ENCODE data around the gene PCNT. TPM values are rescaled to one million over a fixed set of nuclear protein-coding genes. Genes with fewer than 3 reads are reported as not detected.

Gene PCNT
- total and polyA plus RNA-seq, 2 of the 8 experiments (the other 6 are each of a cell fraction or from before 2014, with no cell fraction given), result 9.9 to 45.1 TPM

Other genes starting within 250 kb of the PCNT start
- gene COL6A2, start 226.0 kb upstream of the PCNT start, total RNA-seq (2021; fragmentation: NEBNext Ultra II Directional; extraction: Animal tissue kit (Norgen Biotek cat#: 25700)), result 60.6 and 62.7 TPM in 2 replicates
- gene COL6A2, start 226.0 kb upstream of the PCNT start, polyA plus RNA-seq (2011; rRNA removed), result 60.1 and 79.2 TPM in 2 replicates
- 3.3 and 6.0 TPM in 2 replicates for gene FTCD, start 168.6 kb upstream of the PCNT start, total RNA-seq (2021; fragmentation: NEBNext Ultra II Directional; extraction: Animal tissue kit (Norgen Biotek cat#: 25700))
- gene FTCD, start 168.6 kb upstream of the PCNT start, polyA plus RNA-seq (2011; rRNA removed), result 4.9 and 7.3 TPM in 2 replicates
- 49.4 and 50.0 TPM in 2 replicates for gene SPATC1L, start 139.7 kb upstream of the PCNT start, total RNA-seq (2021; fragmentation: NEBNext Ultra II Directional; extraction: Animal tissue kit (Norgen Biotek cat#: 25700))
- gene SPATC1L, start 139.7 kb upstream of the PCNT start, polyA plus RNA-seq (2011; rRNA removed), result 24.9 and 44.8 TPM in 2 replicates
- 96.1 and 102 TPM in 2 replicates for gene LSS, start 95.4 kb upstream of the PCNT start, total RNA-seq (2021; fragmentation: NEBNext Ultra II Directional; extraction: Animal tissue kit (Norgen Biotek cat#: 25700))
- gene LSS, start 95.4 kb upstream of the PCNT start, polyA plus RNA-seq (2011; rRNA removed), result 123 and 139 TPM in 2 replicates
- gene MCM3AP, start 38.5 kb upstream of the PCNT start, total RNA-seq (2021; fragmentation: NEBNext Ultra II Directional; extraction: Animal tissue kit (Norgen Biotek cat#: 25700)), result 119 and 124 TPM in 2 replicates
- 37.2 and 65.4 TPM in 2 replicates for gene MCM3AP, start 38.5 kb upstream of the PCNT start, polyA plus RNA-seq (2011; rRNA removed)
- 26.6 and 26.9 TPM in 2 replicates for gene YBEY, start 37.8 kb upstream of the PCNT start, total RNA-seq (2021; fragmentation: NEBNext Ultra II Directional; extraction: Animal tissue kit (Norgen Biotek cat#: 25700))
- 23.7 and 31.9 TPM in 2 replicates for gene YBEY, start 37.8 kb upstream of the PCNT start, polyA plus RNA-seq (2011; rRNA removed)
- 22.4 and 26.1 TPM in 2 replicates for gene C21orf58, start 286 bp upstream of the PCNT start, total RNA-seq (2021; fragmentation: NEBNext Ultra II Directional; extraction: Animal tissue kit (Norgen Biotek cat#: 25700))
- 13.8 and 27.8 TPM in 2 replicates for gene C21orf58, start 286 bp upstream of the PCNT start, polyA plus RNA-seq (2011; rRNA removed)
- 24.4 and 27.1 TPM in 2 replicates for gene DIP2A, start 134.7 kb downstream of the PCNT start, total RNA-seq (2021; fragmentation: NEBNext Ultra II Directional; extraction: Animal tissue kit (Norgen Biotek cat#: 25700))
- gene DIP2A, start 134.7 kb downstream of the PCNT start, polyA plus RNA-seq (2011; rRNA removed), result 16.0 and 23.2 TPM in 2 replicates